BLaER1 treated with 17β-estradiol and CSF1 and Interleukin-3, amounts not matched to agents 10 nM and 100 nM (cell line): ENCODE data around the gene ZNG1C.
"Not testable (repeated sequence)": the region's sequence is repeated elsewhere in the genome, so short reads cannot be mapped to it uniquely, and the experiment has no call there.

Experiments
- H3K27ac ChIP-seq, 11 experiments: shearing (Covaris generic); formaldehyde crosslinking; 2 replicates each; pipeline ENCODE4 v1.8.1; 2022
- H3K27me3 ChIP-seq, 11 experiments: shearing (Covaris generic); formaldehyde crosslinking; 2 replicates each; pipeline ENCODE4 v1.8.1; 2022
- H3K36me3 ChIP-seq, 11 experiments: shearing (Covaris generic); formaldehyde crosslinking; 2 replicates each; pipeline ENCODE4 v1.8.1; 2022
- H3K4me1 ChIP-seq, 10 experiments: shearing (Covaris generic); formaldehyde crosslinking; 2 replicates each; pipeline ENCODE4 v1.8.1; 2022
- H3K4me2 ChIP-seq, 11 experiments: shearing (Covaris generic); formaldehyde crosslinking; 2 replicates each; pipeline ENCODE4 v1.8.1; 2022
- H3K4me3 ChIP-seq, 10 experiments: shearing (Covaris generic); formaldehyde crosslinking; 2 replicates each; pipeline ENCODE4 v1.8.1; 2022
- H3K9ac ChIP-seq, 11 experiments: shearing (Covaris generic); formaldehyde crosslinking; 2 replicates each; pipeline ENCODE4 v1.8.1; 2022
- H3K9me3 ChIP-seq, 11 experiments: shearing (Covaris generic); formaldehyde crosslinking; replicated peaks in 1 of 11; 2 replicates each; pipeline ENCODE4 v1.8.1; 2022
- H4K20me1 ChIP-seq, 11 experiments: shearing (Covaris generic); formaldehyde crosslinking; 2 replicates each; pipeline ENCODE4 v1.8.1; 2022

The ZNG1C gene

GRCh38 chr9:68241683-68242082 is at the start of gene ZNG1C:
ZNG1C (plus strand) TSS chr9:68241983; CDS start chr9:68242032, 49 bp downstream.
- H3K4me1 ChIP-seq, H4K20me1 ChIP-seq, H3K9ac ChIP-seq: not testable (repeated sequence)

GRCh38 chr9:68242437-68242836 is 654 bp downstream of the ZNG1C start:
- H3K9ac ChIP-seq, H3K4me2 ChIP-seq: not testable (repeated sequence)

More at GRCh38 chr9:68241683-68242082, at the start of gene ZNG1C:
- not testable (repeated sequence) for H3K9me3 ChIP-seq, H3K27me3 ChIP-seq, H3K4me3 ChIP-seq, H3K4me2 ChIP-seq, H3K36me3 ChIP-seq, H3K27ac ChIP-seq

GRCh38 chr9:68281041-68281440 is 39.3 kb downstream of the ZNG1C start:
- H3K27me3 ChIP-seq, H4K20me1 ChIP-seq, H3K9me3 ChIP-seq, H3K4me3 ChIP-seq, H3K4me2 ChIP-seq, H3K9ac ChIP-seq, H3K4me1 ChIP-seq, H3K36me3 ChIP-seq, H3K27ac ChIP-seq: not testable (repeated sequence)

More at GRCh38 chr9:68242437-68242836, 654 bp downstream of the ZNG1C start:
- not testable (repeated sequence) for H3K9me3 ChIP-seq, H4K20me1 ChIP-seq, H3K36me3 ChIP-seq, H3K4me1 ChIP-seq, H3K4me3 ChIP-seq, H3K27me3 ChIP-seq, H3K27ac ChIP-seq

- H3K36me3 ChIP-seq, H3K4me1 ChIP-seq, H3K9ac ChIP-seq, H3K9me3 ChIP-seq, H3K27me3 ChIP-seq, H3K4me3 ChIP-seq, H3K4me2 ChIP-seq, H3K27ac ChIP-seq, H4K20me1 ChIP-seq: not testable (repeated sequence)
These were observed 60.8 kb downstream of the ZNG1C start, which contains the start of gene FOXD4L3 for GRCh38 chr9:68302567-68302966. FOXD4L3 (plus strand) TSS chr9:68302867; CDS start chr9:68302952, 85 bp downstream.

GRCh38 chr9:68303771-68304170 is 62.0 kb downstream of the ZNG1C start:
- not testable (repeated sequence) for H3K4me3 ChIP-seq, H3K36me3 ChIP-seq, H3K27me3 ChIP-seq, H3K9ac ChIP-seq, H4K20me1 ChIP-seq, H3K4me1 ChIP-seq, H3K4me2 ChIP-seq, H3K9me3 ChIP-seq, H3K27ac ChIP-seq

GRCh38 chr9:68304212-68304611 is 62.4 kb downstream of the ZNG1C start:
- not testable (repeated sequence) for H3K9ac ChIP-seq, H3K4me1 ChIP-seq, H3K9me3 ChIP-seq, H3K36me3 ChIP-seq, H4K20me1 ChIP-seq, H3K4me3 ChIP-seq, H3K4me2 ChIP-seq, H3K27ac ChIP-seq, H3K27me3 ChIP-seq

- H3K36me3 ChIP-seq, H3K9ac ChIP-seq, H3K4me1 ChIP-seq: not testable (repeated sequence)
These were observed 63.0 kb downstream of the ZNG1C start for GRCh38 chr9:68304777-68305176.

GRCh38 chr9:68305680-68306285 is 64.0 kb downstream of the ZNG1C start:
- H3K9me3 ChIP-seq, H4K20me1 ChIP-seq, H3K4me1 ChIP-seq, H3K27me3 ChIP-seq, H3K4me3 ChIP-seq, H3K4me2 ChIP-seq, H3K27ac ChIP-seq, H3K9ac ChIP-seq, H3K36me3 ChIP-seq: not testable (repeated sequence)

More at GRCh38 chr9:68304777-68305176, 63.0 kb downstream of the ZNG1C start:
- not testable (repeated sequence) for H3K27ac ChIP-seq, H3K9me3 ChIP-seq, H4K20me1 ChIP-seq, H3K27me3 ChIP-seq, H3K4me3 ChIP-seq, H3K4me2 ChIP-seq

- not testable (repeated sequence) for H4K20me1 ChIP-seq, H3K4me1 ChIP-seq, H3K27ac ChIP-seq, H3K36me3 ChIP-seq, H3K4me3 ChIP-seq, H3K9ac ChIP-seq, H3K4me2 ChIP-seq, H3K27me3 ChIP-seq, H3K9me3 ChIP-seq
These were observed 64.7 kb downstream of the ZNG1C start for GRCh38 chr9:68306391-68306964.

- not testable (repeated sequence) for H3K27me3 ChIP-seq, H3K36me3 ChIP-seq, H4K20me1 ChIP-seq, H3K9ac ChIP-seq, H3K4me1 ChIP-seq, H3K4me2 ChIP-seq, H3K27ac ChIP-seq, H3K9me3 ChIP-seq, H3K4me3 ChIP-seq
These were observed 65.3 kb downstream of the ZNG1C start for GRCh38 chr9:68307127-68307526.

GRCh38 chr9:68307654-68308053 is 65.9 kb downstream of the ZNG1C start:
- H4K20me1 ChIP-seq, H3K36me3 ChIP-seq: not testable (repeated sequence)

GRCh38 chr9:68311208-68311607 is 69.4 kb downstream of the ZNG1C start:
- H3K4me3 ChIP-seq, H3K27ac ChIP-seq, H3K36me3 ChIP-seq, H3K9me3 ChIP-seq, H3K27me3 ChIP-seq, H4K20me1 ChIP-seq, H3K4me1 ChIP-seq, H3K9ac ChIP-seq, H3K4me2 ChIP-seq: not testable (repeated sequence)

More at GRCh38 chr9:68307654-68308053, 65.9 kb downstream of the ZNG1C start:
- not testable (repeated sequence) for H3K27me3 ChIP-seq, H3K27ac ChIP-seq, H3K9ac ChIP-seq, H3K4me2 ChIP-seq, H3K9me3 ChIP-seq, H3K4me1 ChIP-seq, H3K4me3 ChIP-seq

- not testable (repeated sequence) for H3K9ac ChIP-seq, H3K36me3 ChIP-seq, H3K27me3 ChIP-seq, H3K9me3 ChIP-seq, H3K4me1 ChIP-seq, H3K27ac ChIP-seq, H3K4me3 ChIP-seq, H4K20me1 ChIP-seq, H3K4me2 ChIP-seq
These were observed 76.4 kb downstream of the ZNG1C start for GRCh38 chr9:68318209-68318608.

- H3K4me1 ChIP-seq, H3K27me3 ChIP-seq, H3K27ac ChIP-seq, H3K4me2 ChIP-seq, H3K9me3 ChIP-seq, H3K4me3 ChIP-seq, H3K36me3 ChIP-seq, H4K20me1 ChIP-seq, H3K9ac ChIP-seq: not testable (repeated sequence)
These were observed 82.0 kb downstream of the ZNG1C start for GRCh38 chr9:68323749-68324148.

GRCh38 chr9:68324518-68324917 is 82.7 kb downstream of the ZNG1C start:
- not testable (repeated sequence) for H3K4me1 ChIP-seq, H3K27me3 ChIP-seq, H3K36me3 ChIP-seq, H3K9ac ChIP-seq, H3K9me3 ChIP-seq, H3K4me3 ChIP-seq, H3K4me2 ChIP-seq, H4K20me1 ChIP-seq, H3K27ac ChIP-seq
